HG02970 (cell line): ENCODE measurements around the gene RFX2.
"Not testable (repeated sequence)": the region's sequence is repeated elsewhere in the genome, so short reads cannot be mapped to it uniquely, and the experiment has no call there.

ENCODE experiments used
- ATAC-seq: cut with Tn5 transposase; IDR thresholded peaks from one replicate; pipeline ENCODE4 v1.9.1; 2021; ENCODE audit warnings: mild to moderate bottlenecking, moderate library complexity, moderate number of reproducible peaks; ENCODE audit not compliant: unreplicated experiment, low FRiP score

Gene RFX2

GRCh38 chr19:6020166-6020882 lies 90.0 kb downstream of the RFX2 start:
- ATAC-seq, result no peak

GRCh38 chr19:6018786-6019185 lies 91.5 kb downstream of the RFX2 start:
- no peak for ATAC-seq

GRCh38 chr19:6017576-6017975 lies 92.7 kb downstream of the RFX2 start:
- no peak for ATAC-seq

GRCh38 chr19:6015841-6016545 lies 94.3 kb downstream of the RFX2 start:
- no peak for ATAC-seq

GRCh38 chr19:6014551-6015135 lies 95.7 kb downstream of the RFX2 start:
- no peak for ATAC-seq

- ATAC-seq, result no peak
Measured at GRCh38 chr19:6012426-6013170, 97.7 kb downstream of the RFX2 start.

GRCh38 chr19:6011794-6012193 lies 98.5 kb downstream of the RFX2 start:
- no peak for ATAC-seq

- ATAC-seq, result no peak
Measured at GRCh38 chr19:6011206-6011605, 99.1 kb downstream of the RFX2 start.

- no peak for ATAC-seq
Measured at GRCh38 chr19:6010107-6010506, 100.2 kb downstream of the RFX2 start.

- ATAC-seq, result no peak
Measured at GRCh38 chr19:6007866-6008265, 102.4 kb downstream of the RFX2 start.

GRCh38 chr19:6006896-6007295 lies 103.4 kb downstream of the RFX2 start:
- ATAC-seq, result no peak

GRCh38 chr19:6006070-6006446 lies 104.2 kb downstream of the RFX2 start:
- not testable (repeated sequence) for ATAC-seq

- ATAC-seq, result no peak
Measured at GRCh38 chr19:6005321-6006069, 104.8 kb downstream of the RFX2 start.

- ATAC-seq, result no peak
Measured at GRCh38 chr19:6003976-6004375, 106.3 kb downstream of the RFX2 start.

- ATAC-seq, result no peak
Measured at GRCh38 chr19:6002591-6002990, 107.7 kb downstream of the RFX2 start.

- no peak for ATAC-seq
Measured at GRCh38 chr19:6000228-6000847, 110.0 kb downstream of the RFX2 start.

GRCh38 chr19:5999693-6000092 lies 110.6 kb downstream of the RFX2 start:
- ATAC-seq, result no peak

GRCh38 chr19:5997371-5997770 lies 112.9 kb downstream of the RFX2 start:
- ATAC-seq, result no peak

GRCh38 chr19:5996623-5997320 lies 113.5 kb downstream of the RFX2 start:
- no peak for ATAC-seq
